Astrocyte of the spinal cord (primary cell): Measurements from ENCODE around the gene MAN1A1.

ENCODE experiments used
- DNase-seq: peaks from one replicate; pipeline ENCODE4 v3.0.0; 2011; ENCODE audit warnings: low read depth, low spot score
- H3K4me3 ChIP-seq: 2 replicates; pipeline ENCODE4 v1.5.1; 2011; ENCODE audit warnings: low read depth, mild to moderate bottlenecking, low read length, moderate library complexity
- CTCF ChIP-seq: IDR thresholded peaks from 2 replicates; pipeline ENCODE4 v1.5.1; 2012; ENCODE audit warnings: low read depth, mild to moderate bottlenecking, low read length, inconsistent platforms
- in situ Hi-C: cut with HindIII; loops from 2 replicates; pipeline ENCODE4 v1.10.0; 2017; ENCODE audit warnings: low sequenced_read_pairs

MAN1A1 gene

GRCh38 chr6:119205911-119206618 is 143.5 kb downstream of the MAN1A1 start:
- no peak for DNase-seq
- TF ChIP-seq CTCF = no peak
- in situ Hi-C loops = no loop called here
- H3K4me3 ChIP-seq = no peak overlapping the region

DNA sequence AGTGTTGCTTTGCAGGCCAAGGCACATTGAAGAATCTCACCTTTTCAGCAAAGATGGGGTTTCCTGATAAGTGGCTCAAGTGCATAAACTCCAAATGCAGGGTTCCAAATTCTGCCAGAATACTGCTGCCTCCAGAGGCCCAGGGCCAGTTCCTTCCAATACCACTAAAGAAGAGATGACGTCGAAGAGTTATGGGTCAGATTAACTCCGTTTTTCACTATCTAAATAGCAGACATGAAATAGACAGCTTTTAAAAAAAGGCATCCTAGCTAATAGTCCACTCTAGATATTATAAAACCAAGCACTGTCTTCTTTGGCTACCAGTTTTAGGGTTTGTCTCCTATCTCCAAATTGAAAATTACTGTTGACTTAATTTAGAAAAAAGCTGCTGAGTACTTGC is 144.8 kb downstream of the MAN1A1 start:
- DNase-seq = no peak
- in situ Hi-C loops = no loop called here
- H3K4me3 ChIP-seq = no peak overlapping the region
- no peak for TF ChIP-seq CTCF

DNA sequence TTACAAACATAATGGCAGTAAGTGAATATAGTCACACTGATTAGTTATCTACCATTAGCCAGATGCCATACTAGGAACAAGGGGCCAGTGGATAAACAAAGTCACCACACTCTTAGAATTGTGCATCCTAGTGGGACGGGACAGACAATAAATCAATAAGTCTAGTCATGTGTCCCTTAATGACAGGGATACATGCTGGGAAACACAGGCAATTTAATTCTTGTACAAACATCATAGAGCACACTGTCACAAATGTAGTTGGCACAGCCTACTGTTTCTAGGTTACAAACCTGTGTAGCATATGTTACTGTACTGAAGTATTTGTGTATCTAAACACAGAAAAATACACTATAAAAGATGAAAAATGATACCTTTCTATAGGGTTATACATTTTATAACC is 148.1 kb downstream of the MAN1A1 start:
- in situ Hi-C loops = no loop called here
- H3K4me3 ChIP-seq = no peak overlapping the region
- no peak for TF ChIP-seq CTCF
- no peak for DNase-seq

- no peak for DNase-seq
- no peak for TF ChIP-seq CTCF
- in situ Hi-C loops = no loop called here
- no peak overlapping the region for H3K4me3 ChIP-seq
Observed at GRCh38 chr6:119200512-119201175, 148.9 kb downstream of the MAN1A1 start.

DNA sequence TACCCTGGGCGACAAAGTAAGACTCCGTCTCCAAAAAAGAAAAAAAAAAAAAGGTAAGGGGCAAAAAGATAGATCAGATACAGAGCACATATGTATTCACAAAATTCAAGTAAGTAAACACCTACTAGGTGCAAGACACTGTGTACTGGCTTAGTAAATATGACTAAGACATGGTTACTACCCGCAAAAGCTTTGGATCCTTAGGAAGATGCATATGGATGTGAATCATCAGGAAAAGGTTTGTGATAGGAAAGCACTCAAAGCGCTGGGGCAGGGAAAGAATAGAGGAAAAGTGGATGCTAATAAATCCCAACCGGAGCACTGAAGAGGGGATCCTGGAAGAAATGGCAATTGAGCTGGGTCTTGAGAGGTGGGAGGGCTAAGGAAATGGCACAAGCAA is 152.3 kb downstream of the MAN1A1 start:
- no peak for TF ChIP-seq CTCF
- H3K4me3 ChIP-seq = no peak overlapping the region
- DNase-seq = no peak
- in situ Hi-C loops = no loop called here

DNA sequence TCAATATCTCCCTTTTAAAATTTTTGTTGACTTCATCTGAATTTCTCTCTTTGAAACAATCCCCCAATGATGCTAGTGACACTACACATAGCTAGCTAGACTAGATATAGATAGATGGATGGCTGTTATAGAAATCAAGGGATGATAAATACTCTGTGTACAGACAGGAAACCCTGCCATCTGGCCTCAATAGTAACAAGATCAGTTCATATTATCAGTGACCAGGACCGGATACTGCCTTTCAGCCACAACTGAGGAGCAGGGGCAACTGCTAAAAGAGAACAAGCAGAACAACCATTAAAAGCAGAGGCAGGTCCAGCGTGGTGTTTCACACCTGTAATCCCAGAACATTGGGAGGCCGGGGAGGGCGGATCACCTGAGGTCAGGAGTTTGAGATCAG is 152.8 kb downstream of the MAN1A1 start:
- in situ Hi-C loops = no loop called here
- H3K4me3 ChIP-seq = no peak overlapping the region
- TF ChIP-seq CTCF = no peak
- no peak for DNase-seq
